Kasumi-1 (cell line): ENCODE measurements around the gene ZNF516.
A peak's percentile ranks its signal among the peaks of the same experiment; 100 is the strongest.

ENCODE experiments used
- DNase-seq, 2 experiments: peaks; one replicate each; lab custom pipeline; 2025; lab: John Stamatoyannopoulos, UW

ZNF516 gene

DNA sequence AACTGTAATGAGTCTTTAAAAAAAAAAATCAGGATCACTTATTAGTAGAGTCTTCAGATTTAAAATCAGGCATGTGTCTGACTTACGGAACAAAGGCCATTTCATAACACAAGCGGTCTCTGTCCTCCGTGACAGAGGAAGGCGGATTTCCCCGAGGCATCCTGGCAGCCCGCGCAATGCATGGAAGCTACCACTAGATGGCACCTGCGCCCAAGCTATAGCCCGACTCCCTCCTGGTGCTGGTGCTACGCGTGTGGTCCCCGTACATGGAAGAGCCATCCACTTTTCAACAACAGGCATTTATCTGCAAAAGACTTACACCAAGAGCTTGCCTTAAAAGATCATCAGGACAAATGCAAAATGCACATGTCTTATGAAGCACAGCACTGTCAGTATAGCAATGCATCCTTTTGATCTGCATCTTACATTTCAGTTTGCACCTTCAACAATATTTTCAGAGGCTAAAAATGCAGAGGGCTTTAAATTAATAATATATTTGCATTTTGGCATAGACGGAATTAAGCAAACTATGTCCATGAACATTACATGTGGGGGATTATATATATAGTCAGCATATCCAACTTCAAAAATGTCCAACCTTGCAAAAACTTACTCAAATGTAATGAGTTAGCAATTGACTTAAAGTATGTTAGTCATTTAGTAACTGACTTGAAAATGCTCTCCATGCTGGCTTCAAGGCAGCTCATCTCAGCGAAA lies 96.0 kb downstream of the ZNF516 start:
- peak; percentile 81 to 87 for DNase-seq

GRCh38 chr18:76398295-76398694 lies 96.7 kb downstream of the ZNF516 start:
- DNase-seq: no peak

- no peak for DNase-seq
Measured at GRCh38 chr18:76397631-76398030, 97.4 kb downstream of the ZNF516 start.

DNA sequence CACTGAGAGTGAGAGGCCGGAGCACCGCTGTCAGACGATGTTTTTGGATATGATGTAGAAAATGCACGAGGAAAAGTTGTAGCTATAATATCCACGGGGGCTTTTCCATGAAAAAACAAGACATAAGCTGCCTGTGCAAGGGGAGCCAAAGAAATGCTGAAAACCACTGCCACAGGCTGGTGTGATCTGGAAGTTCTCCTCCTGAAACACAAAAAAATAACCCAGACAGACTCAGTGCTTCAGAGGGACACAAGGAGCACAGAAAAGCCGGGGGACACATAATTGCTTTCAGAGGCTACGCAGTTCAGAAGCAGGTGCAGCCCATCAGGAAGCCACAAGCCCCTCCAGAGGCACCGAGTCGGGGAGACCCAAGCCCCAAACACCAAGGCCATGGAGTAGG lies 98.2 kb downstream of the ZNF516 start:
- DNase-seq: peak in 1 of 2 experiments; percentile 22

GRCh38 chr18:76395609-76396008 lies 99.4 kb downstream of the ZNF516 start:
- DNase-seq: no peak

GRCh38 chr18:76394780-76395476 lies 100.1 kb downstream of the ZNF516 start:
- DNase-seq: no peak

- DNase-seq: no peak
Measured at GRCh38 chr18:76392349-76392748, 102.7 kb downstream of the ZNF516 start.

GRCh38 chr18:76391746-76392145 lies 103.3 kb downstream of the ZNF516 start:
- DNase-seq: no peak

GRCh38 chr18:76391038-76391437 lies 104.0 kb downstream of the ZNF516 start:
- no peak for DNase-seq

GRCh38 chr18:76390452-76391035 lies 104.5 kb downstream of the ZNF516 start:
- no peak for DNase-seq

DNA sequence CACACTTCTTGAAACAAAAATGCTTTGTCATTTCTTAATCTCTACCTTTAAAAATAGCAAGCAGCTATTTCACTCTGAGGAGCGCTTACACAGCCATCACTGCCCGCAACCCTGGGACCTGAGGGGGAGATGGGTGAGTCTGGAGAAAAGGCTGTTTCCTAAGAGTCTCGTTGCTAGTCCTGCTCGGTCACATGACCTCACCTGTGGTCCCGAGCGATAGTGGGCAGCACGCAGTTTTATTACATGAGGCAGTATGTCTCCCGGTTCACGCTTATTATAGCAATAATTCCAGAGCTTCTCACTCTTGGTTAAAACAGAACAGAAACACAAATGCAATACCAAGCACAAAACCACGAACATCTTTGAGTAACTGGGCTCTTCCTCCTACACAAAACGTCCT lies 105.3 kb downstream of the ZNF516 start:
- peak in 1 of 2 experiments; percentile 41 for DNase-seq

- no peak for DNase-seq
Measured at GRCh38 chr18:76388891-76389423, 106.1 kb downstream of the ZNF516 start.

GRCh38 chr18:76388261-76388660 lies 106.8 kb downstream of the ZNF516 start:
- no peak for DNase-seq

- DNase-seq: no peak
Measured at GRCh38 chr18:76387608-76388007, 107.4 kb downstream of the ZNF516 start.

GRCh38 chr18:76386886-76387285 lies 108.2 kb downstream of the ZNF516 start:
- DNase-seq: no peak

DNA sequence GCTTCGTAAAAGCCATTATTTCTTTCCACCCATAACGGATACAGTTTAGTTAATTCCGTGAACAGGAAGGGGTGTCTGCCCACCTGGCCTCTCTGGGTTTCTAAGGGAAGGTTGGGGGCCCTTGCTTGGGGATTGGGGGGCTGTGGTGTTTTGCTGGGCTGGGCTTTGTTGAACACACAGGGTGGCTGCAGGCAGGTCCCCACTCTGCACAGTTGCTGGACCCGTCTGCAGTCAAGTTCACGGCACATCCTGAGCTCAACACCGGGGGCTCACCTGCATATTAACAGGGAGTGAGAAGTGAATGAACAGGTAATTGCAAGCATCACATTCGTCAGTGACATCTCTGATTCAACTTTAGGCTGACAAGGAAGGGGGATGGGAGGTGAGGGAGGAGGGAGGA lies 109.0 kb downstream of the ZNF516 start:
- DNase-seq: no peak

GRCh38 chr18:76385681-76385975 lies 109.4 kb downstream of the ZNF516 start:
- DNase-seq: no peak

DNA sequence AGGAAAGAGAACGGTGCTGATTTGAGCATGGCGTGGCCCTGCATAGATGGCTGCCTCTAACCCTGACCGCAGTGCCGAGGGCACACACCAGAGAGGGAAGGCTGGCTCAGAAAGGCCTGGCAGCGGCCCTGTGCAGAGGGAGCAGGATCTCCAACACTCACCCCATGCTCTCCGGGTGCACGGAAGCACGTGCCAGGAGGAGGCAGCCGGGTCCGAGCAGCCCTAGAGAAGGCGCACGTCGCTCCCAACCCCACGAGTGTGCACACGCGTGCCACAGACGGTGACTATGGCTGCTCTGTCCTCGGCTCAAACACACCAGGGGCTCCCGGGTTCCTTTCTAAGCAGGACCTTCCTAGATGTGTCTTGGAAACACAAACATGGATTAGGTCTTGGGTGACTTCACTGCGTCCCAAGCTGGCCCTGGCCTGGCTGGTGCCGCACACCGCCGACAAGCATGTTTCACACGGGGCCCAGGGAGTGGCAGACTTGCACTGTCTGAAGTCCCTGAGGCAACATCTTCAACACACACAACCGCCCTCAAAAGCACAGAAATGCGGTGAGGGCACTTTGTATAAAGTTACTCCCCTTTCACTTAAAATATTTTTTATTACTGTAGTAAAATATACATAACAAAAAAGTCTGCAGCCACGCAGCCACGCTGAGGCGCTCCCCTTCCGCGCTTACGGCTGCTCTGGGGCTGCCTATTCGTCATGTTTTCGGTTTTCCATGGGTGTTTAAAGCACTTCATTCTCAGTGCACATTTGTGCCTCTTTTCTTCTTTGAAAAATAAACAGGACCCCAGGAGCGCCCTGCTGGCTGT lies 110.0 kb downstream of the ZNF516 start:
- DNase-seq: no peak

- no peak for DNase-seq
Measured at GRCh38 chr18:76384114-76384790, 110.8 kb downstream of the ZNF516 start.

DNA sequence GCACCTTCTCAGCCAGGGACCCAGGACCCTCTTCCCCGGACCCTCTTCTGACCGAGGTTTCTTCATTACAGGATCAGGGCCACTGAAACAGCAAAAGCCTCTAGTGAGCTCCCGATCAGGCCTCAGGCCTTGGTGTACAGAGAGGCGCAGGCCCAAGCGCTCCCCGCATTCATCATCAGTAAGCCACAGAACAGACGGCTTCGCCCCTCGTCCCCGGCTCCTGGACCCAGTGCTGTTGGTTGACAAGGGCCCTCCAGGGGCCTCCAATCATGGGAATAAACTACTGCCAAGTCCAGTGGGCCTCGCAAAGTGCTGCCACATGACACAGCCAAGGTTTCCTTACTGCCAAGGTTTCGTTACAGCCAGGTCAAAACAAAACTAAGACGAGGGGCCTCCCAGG lies 111.4 kb downstream of the ZNF516 start:
- DNase-seq: no peak

- DNase-seq: no peak
Measured at GRCh38 chr18:76382275-76382674, 112.8 kb downstream of the ZNF516 start.
